Stimulated activated CD8-positive, alpha-beta memory T cell treated with anti-CD3 and anti-CD28 coated beads, Interleukin-15, amount 100 ng/mL, for 1 hour (primary cell): Measurements from ENCODE around the gene XIST.
"Not testable (repeated sequence)": the region's sequence is repeated elsewhere in the genome, so short reads cannot be mapped to it uniquely, and the experiment has no call there.

Source experiments
- DNase-seq: peaks from one replicate; pipeline ENCODE4 v3.0.0-alpha.2; 2020; ENCODE audit warnings: low read depth

Gene XIST

DNA sequence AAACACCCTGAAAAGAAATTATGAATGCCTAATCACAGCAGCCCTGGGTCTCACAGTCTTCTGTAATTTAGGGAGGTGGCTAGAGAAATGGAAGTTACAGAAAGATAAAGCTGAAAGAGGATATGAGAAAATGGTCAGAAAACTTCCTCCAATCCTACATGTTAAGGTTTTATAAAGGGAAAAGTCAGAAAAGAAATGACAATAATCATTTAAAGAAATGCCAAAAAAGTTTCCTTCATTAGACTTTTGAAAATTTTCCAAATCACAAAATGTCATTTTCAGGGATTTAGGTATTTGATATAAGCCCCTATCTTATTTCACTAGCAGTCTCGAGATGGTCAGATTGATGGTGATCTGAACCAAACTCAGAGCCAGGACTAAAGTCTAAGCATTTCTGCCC, 13.4 kb downstream of the XIST start:
- DNase-seq: no peak

DNA sequence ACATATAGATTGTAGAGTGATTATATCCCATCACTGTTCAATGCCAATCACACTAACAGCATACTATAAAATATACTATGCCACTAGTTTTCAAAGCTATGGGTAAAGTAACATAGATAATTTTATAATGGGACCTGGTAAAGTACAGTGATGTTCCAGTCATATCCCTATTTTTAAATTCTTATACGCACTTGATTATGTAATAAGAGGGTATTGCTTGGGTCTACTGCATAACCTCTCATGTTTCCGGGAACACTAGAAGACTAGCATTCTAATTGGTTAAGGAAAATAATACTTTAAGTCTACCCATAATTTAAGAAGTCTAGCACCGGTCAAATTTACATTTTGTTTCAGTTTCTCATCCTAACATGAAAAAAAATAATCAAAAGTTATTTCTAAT, 14.4 kb downstream of the XIST start:
- no peak for DNase-seq

DNA sequence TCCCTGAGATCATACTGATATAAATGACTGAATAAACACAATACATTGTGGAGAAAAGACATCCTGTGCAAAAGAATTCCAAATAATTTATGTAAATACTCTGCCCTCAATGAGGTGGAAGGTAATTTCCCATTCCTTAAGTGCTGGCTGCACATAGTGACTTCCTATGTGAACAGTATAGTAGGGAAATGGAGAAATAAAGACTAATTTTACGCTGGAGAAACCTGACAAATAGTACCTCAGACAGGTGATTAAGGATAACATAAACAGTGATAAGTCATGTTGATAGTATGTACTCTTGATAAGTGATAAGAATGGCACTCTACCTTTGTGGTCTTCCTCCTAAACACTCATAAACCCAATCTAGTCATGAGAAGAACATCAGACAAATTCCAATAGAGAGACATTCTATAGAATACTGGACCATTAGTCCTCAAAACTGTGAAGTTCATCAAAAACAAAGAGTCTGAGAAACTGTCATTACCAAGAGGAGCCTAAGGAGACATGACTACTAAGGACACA, 15.5 kb downstream of the XIST start:
- no peak for DNase-seq

DNA sequence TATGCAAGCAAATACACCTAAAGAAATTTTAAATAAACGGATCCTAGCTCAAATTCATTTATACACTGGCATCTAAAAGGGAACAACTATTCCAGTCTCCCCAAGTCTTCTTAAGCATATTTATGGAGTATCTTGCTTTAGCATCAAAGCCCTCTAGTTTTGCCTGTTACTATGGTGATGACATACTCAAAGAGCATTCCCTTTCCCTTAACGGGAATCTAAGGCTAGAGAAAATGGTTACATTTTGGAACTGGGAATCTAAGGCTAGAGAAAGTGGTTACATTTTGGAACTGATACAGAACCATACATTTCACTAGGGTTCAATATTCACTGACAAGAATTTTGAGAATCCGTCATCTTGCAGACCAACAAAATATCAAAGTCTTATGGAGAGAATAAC, 18.3 kb downstream of the XIST start:
- DNase-seq: no peak

DNA sequence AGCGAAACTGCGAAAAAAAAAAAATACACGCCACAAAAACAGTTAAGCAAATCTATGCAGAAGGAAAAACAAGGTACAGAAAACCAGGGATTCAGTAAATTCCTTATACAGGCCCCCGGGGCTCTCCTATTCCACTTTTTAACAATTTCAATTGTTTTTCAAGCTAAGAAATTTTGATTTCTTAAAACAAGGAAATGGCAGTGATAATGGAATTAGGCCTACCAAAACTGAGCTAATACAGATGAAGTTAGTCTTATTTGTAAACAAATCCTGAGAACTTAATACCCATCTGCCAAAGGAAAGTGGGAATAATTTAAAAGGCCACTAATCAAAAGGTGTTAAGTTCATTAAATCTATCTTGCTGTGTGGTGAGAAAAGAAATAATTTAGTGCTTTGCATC, 20.2 kb downstream of the XIST start:
- no peak for DNase-seq

DNA sequence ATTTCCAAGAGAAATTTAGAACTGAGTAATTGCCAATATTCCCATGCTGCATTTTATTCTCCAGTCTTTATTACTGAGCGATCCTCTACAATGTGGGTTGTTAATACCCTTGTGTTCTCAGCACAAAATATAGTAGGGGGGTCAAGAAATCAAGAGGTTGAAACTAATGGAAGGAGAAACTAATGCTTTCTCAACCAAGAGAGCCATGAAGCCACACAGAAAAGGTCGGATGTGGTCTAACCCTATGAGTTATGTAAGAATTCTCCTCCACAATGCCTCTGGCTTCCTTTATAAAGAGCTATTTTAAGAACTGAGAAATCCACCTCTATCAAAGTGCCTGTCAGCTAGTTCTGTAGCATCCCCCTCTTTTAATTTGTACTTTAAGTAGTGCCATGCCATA, 21.0 kb downstream of the XIST start:
- no peak for DNase-seq

DNA sequence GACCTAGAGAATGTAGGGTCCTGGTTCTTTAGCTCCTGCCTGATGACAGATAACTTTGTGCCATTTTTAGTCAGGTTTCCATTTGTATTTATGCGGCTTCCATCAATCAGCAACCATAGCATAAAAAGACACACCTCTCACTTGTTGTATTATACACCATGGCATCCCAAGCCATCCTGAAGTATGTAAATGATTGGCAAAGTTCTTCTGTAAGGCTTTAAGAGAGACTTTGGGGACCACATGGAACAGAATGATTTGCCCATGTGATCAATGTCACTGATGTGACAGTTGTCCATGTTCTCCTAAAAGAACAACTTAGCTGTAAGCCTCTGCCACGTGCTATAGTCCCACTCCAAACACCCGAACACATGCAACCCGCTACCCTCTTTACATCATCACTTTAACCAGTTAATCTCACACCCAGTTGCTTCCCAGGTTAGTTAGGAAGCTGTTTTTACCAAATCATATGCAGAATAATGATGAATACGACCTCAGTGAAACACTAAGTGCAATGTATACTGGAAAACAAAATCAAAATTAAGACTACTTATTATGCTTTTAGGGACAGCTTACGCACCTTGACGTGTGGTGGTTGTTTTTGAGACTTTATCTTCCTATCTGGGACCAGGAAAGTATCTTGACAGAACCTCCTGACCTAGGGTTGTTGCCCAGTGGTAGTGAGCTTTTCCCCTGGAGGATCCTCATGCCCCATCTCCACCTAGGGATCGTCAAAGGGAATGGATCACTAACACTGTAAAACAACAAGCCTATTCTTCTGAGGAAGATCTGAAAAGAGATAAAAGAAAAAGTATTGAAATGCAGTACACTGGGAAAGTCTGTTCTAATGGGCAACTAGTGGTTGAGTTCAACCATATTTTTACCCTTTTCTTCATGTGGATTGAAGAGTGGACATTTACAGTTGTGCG, 21.8 kb downstream of the XIST start:
- no peak for DNase-seq

DNA sequence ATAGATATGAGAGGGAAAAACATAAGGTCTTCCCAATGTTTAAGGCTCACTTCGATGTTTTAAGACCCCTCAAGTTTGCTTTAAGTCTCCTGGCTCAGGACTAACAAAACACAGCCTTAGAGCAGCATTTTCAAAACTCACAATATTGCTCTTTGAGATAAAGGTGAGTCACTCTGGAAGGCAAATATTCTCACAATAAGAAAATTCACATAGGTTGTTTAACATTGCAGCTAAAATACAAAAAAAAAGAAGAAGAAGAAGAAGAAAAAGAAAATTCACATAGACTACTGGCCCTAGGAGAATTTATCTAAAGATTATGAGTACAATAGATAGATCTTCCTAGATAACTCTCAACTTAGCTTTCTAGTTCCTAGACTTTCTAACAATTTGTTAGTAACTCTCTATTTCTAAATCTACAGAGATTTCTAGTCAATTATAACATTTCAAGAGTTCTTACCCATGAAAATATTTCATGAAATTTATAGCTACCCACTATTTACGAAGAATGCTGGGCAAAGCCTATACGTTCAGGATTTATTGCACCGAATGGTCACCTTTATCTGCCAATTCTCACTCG, 22.5 kb downstream of the XIST start:
- DNase-seq: no peak

DNA sequence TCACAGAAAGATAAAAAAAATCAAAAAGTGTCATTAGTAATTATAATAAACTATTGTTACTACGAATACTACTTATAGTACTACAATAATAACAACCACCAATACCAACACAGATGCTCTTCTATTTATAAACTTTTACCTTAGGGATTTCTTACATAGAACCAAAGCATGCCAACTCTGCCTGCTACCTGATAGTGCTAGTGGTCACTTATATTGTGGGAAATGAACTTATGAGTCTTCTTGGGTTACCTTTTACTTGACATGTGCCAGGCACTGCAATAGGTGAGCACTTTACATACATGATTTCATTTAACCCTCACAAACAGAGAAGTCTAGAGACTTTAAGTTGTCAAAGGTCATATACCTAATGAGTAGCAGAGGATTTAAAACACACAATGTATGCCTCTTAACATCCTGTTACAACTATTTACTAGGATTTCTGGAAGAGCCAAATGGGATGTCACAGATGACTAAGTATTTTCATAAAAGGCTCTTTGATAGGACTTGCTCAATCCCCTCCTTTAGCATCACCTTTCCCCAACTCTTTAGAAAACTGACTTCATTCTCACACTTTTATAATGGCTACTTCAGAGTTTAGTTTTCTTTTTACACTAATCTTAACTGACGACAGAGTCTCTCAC, 24.3 kb downstream of the XIST start:
- DNase-seq: no peak

DNA sequence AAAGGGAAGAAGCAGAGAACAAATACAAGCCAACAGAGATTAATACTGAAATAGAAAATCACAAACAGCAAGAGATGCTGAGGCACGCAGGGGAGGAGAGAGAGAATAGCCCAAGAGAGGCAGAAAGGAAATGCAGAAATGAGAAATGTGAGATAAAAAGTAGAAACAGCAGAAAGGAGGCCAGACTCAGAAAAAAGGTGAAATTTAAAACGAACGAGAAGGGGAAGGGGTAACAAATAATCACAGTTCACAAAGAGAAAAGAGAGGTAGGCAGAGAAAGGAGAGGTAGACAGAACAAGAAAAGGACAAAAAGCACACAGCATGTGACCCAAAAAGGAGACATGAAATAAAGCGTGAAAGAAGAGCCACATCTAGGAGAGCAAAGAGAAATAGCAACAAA, 25.1 kb downstream of the XIST start:
- DNase-seq: no peak

DNA sequence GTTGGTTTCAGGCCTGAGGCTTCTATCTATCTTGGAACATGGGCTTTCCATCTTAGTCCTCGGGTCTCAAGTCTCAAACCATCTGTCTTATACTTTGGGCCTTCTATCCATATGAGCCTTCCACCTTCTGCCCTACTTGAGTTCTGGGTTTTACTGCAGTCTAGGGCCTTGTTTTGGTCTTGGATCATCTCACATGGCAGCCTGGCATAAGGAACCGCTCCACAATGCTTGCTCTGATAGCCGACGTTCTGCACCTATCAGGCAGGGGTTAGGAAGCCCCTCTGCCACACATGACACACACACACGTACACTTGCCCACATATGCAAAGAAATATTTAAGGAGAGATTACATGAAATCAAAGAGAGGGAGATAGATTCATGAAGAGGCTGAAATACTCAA, 25.5 kb downstream of the XIST start:
- DNase-seq: no peak

DNA sequence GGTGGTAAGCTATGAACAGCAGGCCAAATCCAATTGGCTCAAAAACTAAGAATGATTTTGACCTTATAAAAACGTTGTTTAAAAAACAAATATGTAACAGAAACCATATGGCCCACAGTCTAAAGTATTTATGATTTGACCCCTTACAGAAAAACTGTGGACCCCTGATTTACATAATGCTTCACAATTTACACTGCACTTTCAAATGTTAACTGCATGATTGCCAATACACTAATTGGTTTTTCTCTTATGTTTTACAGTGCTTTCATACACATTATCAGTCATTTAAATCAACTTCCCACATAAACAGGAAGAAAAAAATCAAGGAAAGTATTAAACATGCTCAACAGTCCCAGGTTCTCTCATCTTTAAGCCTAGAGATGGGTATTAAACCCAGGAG, 26.9 kb downstream of the XIST start:
- DNase-seq: no peak

DNA sequence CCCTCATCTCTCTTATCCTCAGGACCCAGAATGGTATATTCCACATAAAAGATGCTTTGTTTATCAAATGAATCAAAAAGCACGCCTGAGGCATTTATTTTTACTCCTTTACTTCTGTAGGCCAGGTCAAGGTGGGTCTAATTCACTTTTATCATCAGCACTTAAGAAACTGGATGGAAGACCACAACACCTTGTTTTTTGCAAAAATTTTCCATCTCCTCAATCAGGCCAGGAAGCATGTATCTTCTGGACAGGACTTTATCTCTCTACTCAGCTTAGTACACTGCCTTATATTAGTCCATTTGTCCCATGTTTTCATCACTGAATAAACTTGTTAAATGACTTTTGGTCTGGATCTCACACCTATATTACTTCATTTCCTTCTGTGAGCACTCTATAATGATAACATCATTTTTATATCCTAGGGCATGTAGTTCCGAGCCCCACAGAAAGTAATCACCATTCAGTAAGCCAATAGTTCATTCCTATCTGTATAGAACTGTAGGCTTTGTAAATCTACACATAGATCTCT, 29.0 kb downstream of the XIST start:
- DNase-seq: no peak

DNA sequence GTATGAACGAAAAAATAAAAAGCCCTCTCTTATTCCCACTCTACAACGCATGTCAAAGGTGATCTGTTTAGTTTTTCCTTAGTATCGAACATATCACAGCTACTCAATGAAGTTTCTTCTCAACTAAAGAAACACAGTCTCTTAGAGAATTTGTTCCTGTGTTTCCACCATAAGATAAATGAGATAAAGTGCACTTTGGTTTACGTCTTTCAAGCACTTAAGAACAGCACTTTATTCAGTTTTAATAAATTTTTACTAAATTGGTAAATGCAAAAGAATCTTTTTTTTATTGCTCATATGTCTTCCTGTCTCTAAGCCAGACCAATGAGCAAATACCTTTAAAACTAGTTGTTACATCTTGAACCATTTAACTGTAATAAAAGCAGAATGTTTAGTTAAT, 29.7 kb downstream of the XIST start:
- no peak for DNase-seq

DNA sequence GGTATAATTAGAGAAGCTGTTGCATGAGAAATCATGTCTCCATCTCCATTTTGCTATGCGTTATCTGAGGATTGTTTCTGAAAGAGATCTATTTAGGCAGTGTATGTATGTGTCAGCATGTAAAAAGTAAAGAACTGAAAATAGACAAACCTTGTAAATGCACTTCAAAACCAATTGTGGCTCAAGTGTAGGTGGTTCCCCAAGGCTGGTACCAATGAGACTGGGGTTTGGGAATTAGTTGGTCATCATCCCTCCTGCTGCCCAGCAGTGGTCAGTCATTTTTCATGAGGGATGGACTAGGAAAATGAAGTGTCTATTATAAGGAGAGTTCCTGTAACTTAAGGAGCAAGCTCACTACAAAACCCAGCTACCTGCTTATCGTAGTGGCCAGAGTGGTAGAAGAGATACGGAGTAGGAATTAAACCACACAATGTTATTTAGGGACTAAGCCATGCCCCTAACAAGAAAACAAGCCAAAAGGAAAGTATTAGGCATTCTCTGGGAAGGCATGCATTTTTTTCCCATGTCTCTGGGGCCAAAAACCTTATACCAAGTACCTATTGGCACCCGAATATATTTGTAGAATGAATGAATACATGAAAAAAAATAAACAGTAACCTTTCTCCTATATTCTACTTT, 30.5 kb downstream of the XIST start:
- no peak for DNase-seq

DNA sequence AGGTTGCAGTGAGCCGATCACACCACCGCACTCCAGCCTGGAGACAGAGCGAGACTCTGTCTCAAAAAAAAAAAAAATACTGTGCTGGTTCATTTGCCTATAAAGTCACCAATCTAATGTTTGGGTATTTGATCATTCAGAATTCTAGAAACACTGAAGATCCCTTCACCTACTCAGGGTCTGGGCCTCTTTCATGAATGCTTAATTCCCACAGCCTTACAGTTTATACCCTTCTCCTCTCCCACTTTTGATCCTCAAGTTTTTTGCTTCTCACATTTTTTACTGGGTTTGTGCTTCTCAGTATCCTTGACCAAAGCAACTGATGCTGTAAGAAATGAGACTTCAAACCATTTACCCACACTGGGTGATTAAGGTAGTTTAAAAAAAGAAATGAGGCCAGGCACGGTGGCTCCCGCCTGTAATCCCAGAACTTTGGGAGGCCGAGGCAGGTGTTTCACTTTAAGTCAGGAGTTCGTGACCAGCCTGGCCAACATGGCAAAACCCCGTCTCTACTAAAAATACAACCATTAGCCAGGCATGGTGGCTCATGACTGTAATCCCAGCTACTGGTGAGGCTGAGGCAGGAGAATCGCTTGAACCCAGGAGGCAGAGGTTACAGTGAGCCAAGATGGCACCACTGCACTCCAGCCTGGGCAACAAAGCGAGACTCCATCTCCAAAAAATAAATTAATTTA, 32.5 kb downstream of the XIST start:
- DNase-seq: not testable (repeated sequence)

DNA sequence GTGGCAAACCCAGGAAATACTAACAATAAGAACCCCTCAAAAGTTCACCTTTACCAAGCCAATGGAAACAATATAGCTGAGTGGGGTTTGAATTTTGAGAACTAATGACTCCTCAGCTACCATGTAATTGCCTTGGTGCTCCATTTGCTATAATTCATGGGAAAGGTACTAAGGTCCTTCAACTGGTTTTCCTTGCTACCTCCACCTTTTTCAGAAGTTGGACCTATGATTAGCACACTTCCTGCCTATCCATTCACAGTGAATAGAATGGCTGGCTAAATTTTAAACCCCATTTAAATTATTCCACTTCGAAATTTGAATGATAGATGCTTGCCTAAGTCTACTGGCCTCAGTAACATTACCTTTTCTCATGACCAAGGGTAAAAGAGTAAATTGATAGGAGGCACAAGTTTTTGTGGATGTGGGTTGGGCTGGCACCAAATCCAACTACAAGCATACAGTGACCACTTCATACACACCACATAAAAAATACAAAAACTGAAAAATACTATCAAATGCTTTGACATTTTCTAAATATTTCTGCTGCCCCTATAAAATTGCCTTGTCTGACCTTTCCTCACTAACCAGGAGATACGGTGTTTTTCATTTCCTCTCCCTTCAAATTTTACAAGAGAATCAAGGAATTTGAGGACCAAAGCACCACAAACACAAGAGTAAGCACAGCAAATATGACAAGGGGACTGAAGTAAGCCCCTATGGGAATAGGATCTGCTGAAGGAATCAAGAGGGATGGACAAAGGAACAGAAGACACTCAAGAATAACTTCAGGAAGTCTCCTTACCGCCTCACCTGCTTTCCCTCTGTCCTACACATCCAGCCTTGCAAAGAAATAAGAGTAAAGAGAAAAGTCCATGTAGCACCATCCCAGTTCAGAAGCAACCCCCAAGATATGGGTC, 34.1 kb downstream of the XIST start:
- DNase-seq: no peak

DNA sequence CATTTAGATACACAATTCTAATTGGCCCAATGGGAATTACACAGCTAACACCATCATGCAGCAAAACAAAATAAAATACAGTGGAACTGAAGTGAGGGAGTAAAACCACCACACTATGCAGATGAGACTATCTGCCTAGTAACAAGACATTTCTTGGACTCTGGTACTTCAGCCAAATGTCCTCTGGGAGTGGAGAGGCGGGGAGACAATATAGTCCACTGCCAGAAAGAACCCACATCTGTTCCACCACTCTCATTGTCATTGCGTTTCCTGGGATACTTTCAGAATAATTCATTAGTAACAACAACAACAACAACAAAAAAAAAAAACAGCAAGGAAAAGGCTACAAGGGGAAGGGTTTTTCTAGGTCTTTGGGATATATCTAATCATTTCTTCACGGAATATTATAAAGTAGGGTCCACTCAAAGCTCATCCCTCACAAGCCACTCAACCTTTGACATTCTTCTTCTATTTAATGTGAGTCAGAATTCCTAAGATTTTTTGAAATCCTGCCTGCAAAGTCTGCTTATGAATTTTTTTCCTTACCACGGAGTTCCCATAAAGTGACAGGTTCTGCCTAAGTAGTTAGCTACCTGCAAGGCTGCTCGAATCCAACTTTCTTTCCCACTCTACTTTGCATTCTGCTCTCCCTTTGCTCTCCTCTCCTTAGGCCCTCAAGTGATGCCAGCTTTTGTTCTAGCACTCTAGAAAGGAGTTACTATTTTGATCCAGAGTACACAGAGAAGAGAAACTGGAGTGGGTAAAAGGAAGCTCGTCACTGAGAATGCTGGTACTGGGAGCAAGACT, 34.9 kb downstream of the XIST start:
- no peak for DNase-seq

DNA sequence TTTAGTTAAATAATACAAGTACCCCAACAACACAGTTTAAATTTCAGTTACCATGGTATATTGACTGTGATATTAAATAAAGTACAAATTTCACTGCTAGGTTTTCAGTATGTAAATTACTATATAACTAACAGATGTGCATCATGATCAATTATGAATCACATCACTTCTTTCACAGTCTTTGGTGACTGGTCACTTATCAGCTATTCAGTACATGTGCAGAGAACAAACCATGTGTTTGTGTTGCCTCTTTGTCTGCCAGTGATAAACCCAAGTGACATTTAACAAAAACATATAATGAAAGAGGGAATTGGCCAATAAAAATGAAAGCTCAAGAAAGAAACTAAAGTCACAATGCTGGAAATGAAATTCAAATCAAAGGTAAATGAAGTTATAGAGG, 40.3 kb downstream of the XIST start:
- no peak for DNase-seq

DNA sequence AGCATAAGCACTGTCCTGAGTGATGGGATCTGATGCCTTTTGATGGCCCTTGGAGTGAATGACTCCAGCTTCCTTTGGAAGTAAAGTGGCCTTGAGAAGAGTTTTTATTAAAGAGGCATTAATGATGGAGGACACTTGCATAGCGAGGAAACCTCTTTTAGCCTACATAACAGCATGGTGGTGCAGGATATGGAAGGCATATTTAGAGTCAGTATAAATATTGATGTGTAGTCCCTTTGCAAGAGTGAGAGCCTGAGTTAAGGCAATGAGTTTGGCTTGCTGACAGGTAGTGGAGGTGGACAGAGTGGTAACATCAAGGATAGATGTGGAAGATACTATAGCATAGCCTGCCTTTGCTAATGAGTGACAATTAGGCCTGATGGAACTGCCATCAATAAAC, 48.4 kb downstream of the XIST start:
- not testable (repeated sequence) for DNase-seq
